Measurements from ENCODE around the gene WDTC1. TPM values are rescaled to one million over a fixed set of nuclear protein-coding genes. Genes with fewer than 3 reads are reported as not detected.

The WDTC1 gene
- total RNA-seq, 2 donors from 2014 or later, result 38.5 to 43.3 TPM

Other genes with a start within 250 kb of the WDTC1 start
- gene TRNP1, start 240.9 kb upstream of the WDTC1 start, total RNA-seq, result 1 to 10 TPM; 1.3 to 3.0 TPM
- gene TENT5B, start 221.8 kb upstream of the WDTC1 start, total RNA-seq, result 1 to 10 TPM; 1.7 to 4.4 TPM
- 100 to 1,000 TPM; 122 to 131 TPM for gene SLC9A1, start 79.5 kb upstream of the WDTC1 start, total RNA-seq
- 10 to 100 TPM; 29.2 to 30.2 TPM for gene TMEM222, start 87.5 kb downstream of the WDTC1 start, total RNA-seq
- gene SYTL1, start 107.4 kb downstream of the WDTC1 start, total RNA-seq, result 10 to 100 TPM; 12.9 to 15.2 TPM
- gene MAP3K6, start 132.3 kb downstream of the WDTC1 start, total RNA-seq, result 10 to 100 TPM; 14.6 to 34.9 TPM
- under 1 TPM; 0.45 to 0.76 TPM for gene FCN3, start 140.2 kb downstream of the WDTC1 start, total RNA-seq
- gene CD164L2, start 148.7 kb downstream of the WDTC1 start, total RNA-seq, result 1 to 10 TPM in 1 of 2 donors, under 1 TPM in 1; 0.47 to 2.0 TPM
- gene GPR3, start 158.0 kb downstream of the WDTC1 start, total RNA-seq, result not detected